H1 (cell line): ENCODE measurements around the gene UGT2B17. TPM values are rescaled to one million over a fixed set of nuclear protein-coding genes. Genes with fewer than 3 reads are reported as not detected.

ENCODE experiments used
- CTCF ChIA-PET: fragments of 300-600 bp; sonication (Branson Sonifier 250); formaldehyde crosslinking; loops from one replicate; lab custom pipeline; 2021; ENCODE audit not compliant: partially characterized antibody; lab: Charles Lee
- POLR2A ChIA-PET: fragments of 300-600 bp; sonication (Branson Sonifier 250); formaldehyde crosslinking; loops from one replicate; lab custom pipeline; 2021; ENCODE audit warnings: inconsistent platforms; ENCODE audit not compliant: partially characterized antibody; lab: Charles Lee
- DNase-seq, 2 experiments: peaks; one replicate each; pipeline versions ENCODE4 v3.0.0 to v3.0.0-alpha.2; 2010 to 2022; ENCODE audit warnings: low spot score in 2 of 2, low read depth in 1 of 2, mixed read lengths in 1 of 2
- FAIRE-seq: peaks from 2 replicates; lab custom pipeline; 2011; peaks lifted over from hg19 to GRCh38; lab: Jason Lieb, UNC
- H2AFZ ChIP-seq: 2 replicates; pipeline ENCODE4 v1.8.1; 2012; ENCODE audit warnings: low read length, inconsistent platforms
- H2AK5ac ChIP-seq: 2 replicates; pipeline ENCODE4 v1.6.1; 2013; ENCODE audit warnings: low read depth, low read length
- H2BK120ac ChIP-seq: replicated peaks from 2 replicates; pipeline ENCODE3; 2013; ENCODE audit warnings: low read depth, low read length, inconsistent platforms
- H2BK12ac ChIP-seq: 2 replicates; pipeline ENCODE4 v1.6.1; 2013; ENCODE audit warnings: low read depth, low read length
- H2BK15ac ChIP-seq: 2 replicates; pipeline ENCODE4 v1.6.1; 2013; ENCODE audit warnings: low read length
- H2BK20ac ChIP-seq: 2 replicates; pipeline ENCODE4 v1.6.1; 2013; ENCODE audit warnings: low read length
- H2BK5ac ChIP-seq: 2 replicates; pipeline ENCODE4 v1.6.1; 2013; ENCODE audit warnings: low read depth, low read length
- H3K14ac ChIP-seq: 2 replicates; pipeline ENCODE4 v1.6.1; 2013; ENCODE audit warnings: inconsistent platforms; ENCODE audit not compliant: insufficient read length
- H3K18ac ChIP-seq: 2 replicates; pipeline ENCODE4 v1.6.1; 2013; ENCODE audit warnings: low read length; ENCODE audit errors: extremely low read depth
- H3K23ac ChIP-seq: 2 replicates; pipeline ENCODE4 v1.6.1; 2013; ENCODE audit warnings: inconsistent platforms; ENCODE audit not compliant: insufficient read length
- H3K23me2 ChIP-seq: 2 replicates; pipeline ENCODE4 v1.6.1; 2013; ENCODE audit warnings: low read depth, low read length
- H3K27ac ChIP-seq: 2 replicates; pipeline ENCODE4 v1.6.1; 2011; ENCODE audit warnings: low read depth, low read length, inconsistent platforms
- H3K27me3 ChIP-seq, 4 experiments: replicated peaks in 1 of 4; 1 replicate in 1 of 4; 2 replicates in 3 of 4; pipeline versions ENCODE4 v1.6.1 to v1.8.1; 2011 to 2013; ENCODE audit warnings: low read length in 3 of 4, mild to moderate bottlenecking in 3 of 4, inconsistent platforms in 2 of 4, mixed read lengths in 2 of 4, moderate library complexity in 1 of 4; ENCODE audit not compliant: control insufficient read depth in 3 of 4, insufficient read depth in 3 of 4; ENCODE audit errors: extremely low read depth in 1 of 4
- H3K36me3 ChIP-seq, 4 experiments: 2 replicates each; pipeline versions ENCODE4 v1.6.1 to v1.8.1; 2011 to 2013; ENCODE audit warnings: mild to moderate bottlenecking in 4 of 4, low read length in 3 of 4, moderate library complexity in 2 of 4, control low read depth in 1 of 4, inconsistent platforms in 1 of 4; ENCODE audit not compliant: insufficient read depth in 4 of 4, control insufficient read depth in 2 of 4
- H3K4ac ChIP-seq: replicated peaks from 2 replicates; pipeline ENCODE3; 2013; ENCODE audit warnings: low read length, low read depth, mixed read lengths, inconsistent platforms; ENCODE audit not compliant: insufficient read length
- H3K4me1 ChIP-seq, 4 experiments: replicated peaks in 1 of 4; 1 replicate in 1 of 4; 2 replicates in 3 of 4; pipeline versions ENCODE4 v1.6.1 to v1.8.1; 2011 to 2013; ENCODE audit warnings: low read length in 3 of 4, inconsistent platforms in 2 of 4, mixed read lengths in 1 of 4; ENCODE audit not compliant: insufficient read depth in 4 of 4, control insufficient read depth in 3 of 4
- H3K4me2 ChIP-seq, 2 experiments: 2 replicates each; pipeline versions ENCODE4 v1.6.1 to v1.8.1; 2011 to 2013; ENCODE audit warnings: low read depth in 2 of 2, low read length in 2 of 2, control low read depth in 1 of 2, inconsistent platforms in 1 of 2, mild to moderate bottlenecking in 1 of 2; ENCODE audit not compliant: insufficient read depth in 1 of 2
- H3K4me3 ChIP-seq, 4 experiments: fragments of 200-600, 300-600 bp in 1 of 4; sonication (generic), shearing (Covaris generic), sonication (Bioruptor Twin) in 1 of 4; 2 replicates each; pipeline versions ENCODE4 v1.5.1 to v1.8.1; 2011 to 2016; ENCODE audit warnings: low read length in 4 of 4, low read depth in 3 of 4, control low read depth in 2 of 4, inconsistent platforms in 2 of 4, mild to moderate bottlenecking in 2 of 4, mixed read lengths in 1 of 4, moderate library complexity in 1 of 4; ENCODE audit not compliant: insufficient read depth in 2 of 4; ENCODE audit errors: extremely low read depth in 1 of 4
- H3K56ac ChIP-seq: replicated peaks from 2 replicates; pipeline ENCODE3; 2013; ENCODE audit warnings: low read depth, mild to moderate bottlenecking, mixed read lengths, low read length, inconsistent platforms; ENCODE audit not compliant: insufficient read length
- H3K79me1 ChIP-seq: 2 replicates; pipeline ENCODE4 v1.6.1; 2013; ENCODE audit warnings: low read depth, low read length, control low read depth
- H3K79me2 ChIP-seq, 2 experiments: 2 replicates each; pipeline versions ENCODE4 v1.6.1 to v1.8.1; 2012 to 2013; ENCODE audit warnings: low read length in 2 of 2, mild to moderate bottlenecking in 2 of 2, inconsistent platforms in 1 of 2; ENCODE audit not compliant: insufficient read depth in 2 of 2, control insufficient read depth in 1 of 2
- H3K9ac ChIP-seq, 4 experiments: replicated peaks in 1 of 4; 1 replicate in 1 of 4; 2 replicates in 3 of 4; pipeline versions ENCODE4 v1.6.1 to v1.8.1; 2011 to 2013; ENCODE audit warnings: low read depth in 3 of 4, low read length in 3 of 4, control low read depth in 2 of 4, mild to moderate bottlenecking in 2 of 4, moderate library complexity in 2 of 4, inconsistent platforms in 1 of 4; ENCODE audit errors: extremely low read depth in 1 of 4
- H3K9me3 ChIP-seq, 2 experiments: 2 replicates each; pipeline versions ENCODE4 v1.6.1 to v1.8.1; 2012 to 2013; ENCODE audit warnings: mild to moderate bottlenecking in 2 of 2, moderate library complexity in 2 of 2, control low read depth in 1 of 2, inconsistent platforms in 1 of 2, low read depth in 1 of 2, low read length in 1 of 2, mixed read lengths in 1 of 2; ENCODE audit not compliant: insufficient read depth in 2 of 2
- H4K20me1 ChIP-seq, 2 experiments: replicated peaks in 1 of 2; 2 replicates each; pipeline versions ENCODE3 to v1.8.1; 2011 to 2013; ENCODE audit warnings: inconsistent platforms in 2 of 2, low read length in 2 of 2, mild to moderate bottlenecking in 1 of 2; ENCODE audit not compliant: insufficient read depth in 2 of 2, control insufficient read depth in 1 of 2
- H4K5ac ChIP-seq: 2 replicates; pipeline ENCODE4 v1.6.1; 2013; ENCODE audit warnings: low read length, low read depth, mixed read lengths, inconsistent platforms; ENCODE audit not compliant: insufficient read length
- H4K8ac ChIP-seq: 2 replicates; pipeline ENCODE4 v1.8.0; 2013; ENCODE audit warnings: mild to moderate bottlenecking, moderate library complexity, low read length, inconsistent platforms; ENCODE audit not compliant: insufficient read depth; ENCODE audit errors: extremely low read depth
- H4K91ac ChIP-seq: replicated peaks from 2 replicates; pipeline ENCODE3; 2013; ENCODE audit warnings: low read length, mixed read lengths, inconsistent platforms; ENCODE audit not compliant: insufficient read length
- CTBP2 ChIP-seq: IDR thresholded peaks from 2 replicates; pipeline ENCODE4 v1.7.0; 2011; ENCODE audit warnings: borderline replicate concordance, mild to moderate bottlenecking, moderate library complexity, mixed read lengths, low read length; ENCODE audit not compliant: insufficient read depth, insufficient read length
- EGR1 ChIP-seq: IDR thresholded peaks from 2 replicates; pipeline ENCODE4 v1.6.1; 2011; ENCODE audit warnings: low read depth, low read length, borderline replicate concordance
- GTF2F1 ChIP-seq: IDR thresholded peaks from 2 replicates; pipeline ENCODE4 v1.6.1; 2012; ENCODE audit warnings: low read depth, low read length, improper control_type of control experiment, borderline replicate concordance
- KDM1A ChIP-seq: fragments of 200-600, 300-600 bp; sonication (generic); IDR thresholded peaks from 2 replicates; pipeline ENCODE4 v1.7.1; 2016; ENCODE audit warnings: mild to moderate bottlenecking, low read length, borderline replicate concordance
- KDM4A ChIP-seq: IDR thresholded peaks from one replicate; pipeline ENCODE4 v1.7.1; 2012; ENCODE audit warnings: low read depth, mild to moderate bottlenecking, moderate library complexity, low read length, inconsistent platforms; ENCODE audit not compliant: severe bottlenecking
- MAFK ChIP-seq: IDR thresholded peaks from 2 replicates; pipeline ENCODE4 v1.6.1; 2012; ENCODE audit warnings: low read depth, mild to moderate bottlenecking, improper control_type of control experiment, low read length
- NANOG ChIP-seq: IDR thresholded peaks from 2 replicates; pipeline ENCODE4 v1.6.1; 2011; ENCODE audit warnings: low read length, low read depth, mild to moderate bottlenecking, inconsistent platforms; ENCODE audit not compliant: insufficient read depth, poor library complexity, severe bottlenecking
- POLR2AphosphoS5 ChIP-seq: IDR thresholded peaks from 2 replicates; pipeline ENCODE4 v1.6.1; 2011; ENCODE audit warnings: low read depth, low read length
- POU5F1 ChIP-seq: IDR thresholded peaks from 2 replicates; pipeline ENCODE4 v1.6.1; 2011; ENCODE audit warnings: low read depth, mild to moderate bottlenecking, low read length, moderate library complexity
- SAP30 ChIP-seq: fragments of 300-600 bp; sonication (generic); IDR thresholded peaks from 2 replicates; pipeline ENCODE4 v1.7.1; 2012; ENCODE audit warnings: low read length, moderate library complexity, mild to moderate bottlenecking, inconsistent platforms; ENCODE audit not compliant: insufficient read depth, insufficient replicate concordance
- SIRT6 ChIP-seq: IDR thresholded peaks from one replicate; pipeline ENCODE4 v1.7.1; 2012; ENCODE audit warnings: low read length, inconsistent platforms
- USF2 ChIP-seq: IDR thresholded peaks from 2 replicates; pipeline ENCODE4 v1.6.1; 2011; ENCODE audit warnings: low read length, improper control_type of control experiment
- WGBS, 2 experiments: shearing (Covaris generic) in 1 of 2; methylation state at CpG; one replicate each; pipeline versions ENCODE4 v1.1.6 to v1.1.7; 2013 to 2015; ENCODE audit warnings: low lambda C conversion rate in 2 of 2, mixed read lengths in 2 of 2, inconsistent platforms in 1 of 2, low coverage in 1 of 2, missing lambda C conversion rate in 1 of 2; ENCODE audit not compliant: insufficient replicate concordance in 2 of 2, insufficient coverage in 1 of 2, insufficient read length in 1 of 2; ENCODE audit errors: extremely low coverage in 1 of 2, missing lambda C conversion rate in 1 of 2; 5-methylcytosine and 5-hydroxymethylcytosine counted together
- polyA plus RNA-seq, 7 experiments: library from polyadenylated mRNA; depleted of rRNA in 3 of 7; stranded (reverse) in 5 of 7; unstranded in 2 of 7; fragments of >200 nt in 5 of 7; fragments of 200-250 nt in 2 of 7; gene quantifications; 1 replicate in 5 of 7; 2 replicates in 1 of 7; 4 replicates in 1 of 7; pipeline versions ENCODE4 v1.2.1 to v1.2.3, GENCODE V29; 2011 to 2013; ENCODE audit warnings: missing spikeins in 2 of 7, mixed read lengths in 2 of 7
- total RNA-seq: library from RNA; stranded (reverse); fragmentation: NEBNext Ultra II Directional; extraction: Animal tissue kit (Norgen Biotek cat#: 25700); gene quantifications from 2 replicates; pipeline ENCODE4 v1.2.1, GENCODE V29; 2021

UGT2B17 gene
- total and polyA plus RNA-seq, 2 of the 8 experiments (the other 6 are each of a cell fraction or from before 2014, with no cell fraction given), result not detected

GRCh38 chr4:68577590-68577989, 1.5 kb upstream of the UGT2B17 start:
- Histone ChIP-seq H3K23ac (no peak overlapping the region), H2BK12ac (no peak overlapping the region), H3K4ac (no peak overlapping the region), H2BK120ac (no peak overlapping the region), H2BK15ac (no peak overlapping the region), H2BK20ac (no peak overlapping the region)
- no peak for DNase-seq
- TF ChIP-seq USF2, result no peak
- TF ChIP-seq KDM1A, result no peak
- no peak for TF ChIP-seq SIRT6
- no peak for TF ChIP-seq NANOG
- no peak for TF ChIP-seq MAFK
- no peak for TF ChIP-seq GTF2F1
- TF ChIP-seq SAP30, result no peak
- no peak for TF ChIP-seq EGR1
- no peak for TF ChIP-seq KDM4A
- TF ChIP-seq POLR2AphosphoS5, result no peak
- no peak for TF ChIP-seq POU5F1
- TF ChIP-seq CTBP2, result no peak
- TF ChIP-seq, all 59 proteins: peak for 0
- ChIA-PET CTCF (no interaction called here), POLR2A (no interaction called here)
- no peak overlapping the region for H3K56ac ChIP-seq
- WGBS, 2 experiments, result 100% methylated on average over 2 of the region's 3 CpGs; no CpG with 5 or more reads in 1 of the 2 experiments
- no peaks in the 10 kb centered on the region for H3K4me1 ChIP-seq
- H3K4me3 ChIP-seq, result no peak overlapping the region
- no peaks in the 10 kb centered on the region for H3K79me1 ChIP-seq
- no peak overlapping the region for H4K5ac ChIP-seq
- H2AK5ac ChIP-seq, result no peak overlapping the region
- H4K8ac ChIP-seq, result no peak overlapping the region
- no peaks in the 10 kb centered on the region for H3K23me2 ChIP-seq
- no peak overlapping the region for H2BK5ac ChIP-seq
- no peak overlapping the region for H2AFZ ChIP-seq
- no peak overlapping the region for H3K9ac ChIP-seq
- no peak overlapping the region for H3K14ac ChIP-seq
- no peak for FAIRE-seq
- no peak overlapping the region for H3K18ac ChIP-seq
- H3K27ac ChIP-seq, result no peak overlapping the region
- H3K36me3 ChIP-seq, result no peaks in the 10 kb centered on the region
- no peaks in the 10 kb centered on the region for H3K27me3 ChIP-seq
- no peak overlapping the region for H3K4me2 ChIP-seq
- no peak overlapping the region for H4K91ac ChIP-seq
- H3K9me3 ChIP-seq, result no peaks in the 10 kb centered on the region
- no peaks in the 10 kb centered on the region for H3K79me2 ChIP-seq
- H4K20me1 ChIP-seq, result no peaks in the 10 kb centered on the region
